HG03432 (cell line): ENCODE measurements around the gene RBBP8NL.

ENCODE experiments used
- ATAC-seq: cut with Tn5 transposase; IDR thresholded peaks from one replicate; pipeline ENCODE4 v1.9.1; 2021; ENCODE audit warnings: mild to moderate bottlenecking, moderate library complexity; ENCODE audit not compliant: unreplicated experiment

Gene RBBP8NL

GRCh38 chr20:62393830-62394229, 33.5 kb downstream of the RBBP8NL start:
- no peak for ATAC-seq

DNA sequence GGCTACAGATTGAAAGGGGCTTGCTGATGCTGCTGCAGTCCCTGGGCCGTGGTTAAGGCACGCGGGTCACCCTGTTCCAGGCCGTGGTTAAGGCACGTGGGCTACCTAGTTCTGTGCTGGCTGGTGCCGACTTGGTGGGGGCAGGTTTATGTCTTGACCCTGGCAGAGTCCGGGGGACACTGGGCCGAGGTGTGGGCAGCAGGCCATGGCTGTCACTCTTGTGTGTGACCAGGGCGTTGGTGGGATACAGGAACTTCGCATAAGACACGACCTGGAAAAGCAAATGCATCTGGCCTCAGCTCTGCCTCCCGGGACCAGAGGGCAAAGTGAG, 34.0 kb downstream of the RBBP8NL start:
- no peak for ATAC-seq

- no peak for ATAC-seq
These were observed 34.6 kb downstream of the RBBP8NL start for GRCh38 chr20:62392621-62393334.

- no peak for ATAC-seq
These were observed 35.3 kb downstream of the RBBP8NL start for GRCh38 chr20:62392077-62392418.

GRCh38 chr20:62391165-62392076, 35.9 kb downstream of the RBBP8NL start:
- no peak for ATAC-seq

DNA sequence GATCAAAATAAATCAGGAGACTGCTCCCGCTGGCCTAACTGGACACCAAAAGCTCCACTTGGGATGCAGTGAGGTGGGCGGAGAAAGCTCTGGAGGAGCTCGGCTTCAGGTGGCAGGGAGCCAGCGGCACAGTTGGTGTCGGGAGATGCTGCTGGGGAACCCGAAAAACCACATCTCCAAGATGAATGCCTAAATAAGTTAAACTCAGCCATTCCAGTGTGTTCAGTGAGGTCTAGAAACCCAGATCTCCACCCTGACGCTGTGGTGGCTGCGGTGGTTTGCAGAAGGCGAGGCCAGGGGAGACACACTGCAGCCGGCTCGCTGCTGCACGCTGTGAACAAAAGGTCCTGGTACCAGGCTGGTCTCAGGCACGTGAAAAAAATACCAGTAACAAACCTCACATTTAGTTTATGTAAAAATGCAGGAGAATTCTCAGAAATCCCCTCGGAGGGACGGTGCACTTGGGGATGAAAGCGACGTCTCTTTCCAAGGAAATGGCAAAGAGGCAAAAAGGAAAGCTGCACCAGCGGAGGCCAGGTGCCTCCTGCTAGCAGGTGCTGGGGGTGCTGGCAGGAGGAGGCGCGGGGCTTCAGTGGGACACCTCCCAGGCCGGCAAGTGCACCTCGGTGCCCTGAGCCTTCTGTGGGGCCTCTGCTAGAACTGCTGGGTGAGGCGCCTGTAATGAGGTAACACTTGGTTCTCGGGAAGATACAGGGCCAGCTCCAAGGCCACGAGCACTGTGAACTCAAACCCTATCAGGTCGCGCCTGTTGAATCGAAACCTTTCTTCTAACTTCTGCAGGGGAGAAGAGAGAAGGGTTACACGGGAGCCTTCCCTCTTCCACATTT, 36.8 kb downstream of the RBBP8NL start:
- ATAC-seq = no peak

GRCh38 chr20:62389601-62390087, 37.7 kb downstream of the RBBP8NL start:
- no peak for ATAC-seq

- no peak for ATAC-seq
These were observed 38.3 kb downstream of the RBBP8NL start for GRCh38 chr20:62388839-62389600.

DNA sequence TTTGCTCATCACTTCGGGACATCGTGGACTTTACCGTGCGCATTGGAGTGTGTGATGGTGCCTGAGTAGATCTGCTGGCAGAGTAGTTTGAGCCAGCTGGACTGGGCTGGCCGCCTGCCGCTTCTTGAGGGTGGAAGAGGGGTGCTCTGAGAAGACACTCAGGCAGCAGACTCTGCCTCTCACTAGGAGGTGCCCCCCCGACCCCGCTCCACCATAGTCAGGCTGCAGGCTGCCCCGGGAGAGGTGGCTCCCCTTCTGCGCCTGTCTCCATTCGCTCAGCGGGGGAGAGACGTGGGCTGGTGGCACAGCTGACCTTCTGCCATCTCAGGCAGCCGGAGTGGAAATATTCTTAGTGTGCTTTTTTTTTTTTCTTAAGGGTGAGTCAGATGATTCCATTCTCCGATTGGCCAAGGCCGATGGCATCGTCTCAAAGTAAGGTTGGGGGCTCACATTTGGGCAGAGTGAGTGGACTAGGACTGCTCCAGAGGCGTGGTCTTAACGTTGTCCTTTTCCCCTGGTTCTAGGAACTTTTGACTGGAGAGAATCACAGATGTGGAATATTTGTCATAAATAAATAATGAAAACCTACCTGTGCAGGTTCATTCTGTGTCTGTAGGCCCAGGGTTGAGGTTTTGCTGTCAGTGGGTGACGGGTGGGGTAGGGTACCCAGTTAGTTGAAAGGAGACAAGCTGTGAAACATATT, 39.3 kb downstream of the RBBP8NL start:
- no peak for ATAC-seq

- no peak for ATAC-seq
These were observed 40.0 kb downstream of the RBBP8NL start for GRCh38 chr20:62387219-62387913.

DNA sequence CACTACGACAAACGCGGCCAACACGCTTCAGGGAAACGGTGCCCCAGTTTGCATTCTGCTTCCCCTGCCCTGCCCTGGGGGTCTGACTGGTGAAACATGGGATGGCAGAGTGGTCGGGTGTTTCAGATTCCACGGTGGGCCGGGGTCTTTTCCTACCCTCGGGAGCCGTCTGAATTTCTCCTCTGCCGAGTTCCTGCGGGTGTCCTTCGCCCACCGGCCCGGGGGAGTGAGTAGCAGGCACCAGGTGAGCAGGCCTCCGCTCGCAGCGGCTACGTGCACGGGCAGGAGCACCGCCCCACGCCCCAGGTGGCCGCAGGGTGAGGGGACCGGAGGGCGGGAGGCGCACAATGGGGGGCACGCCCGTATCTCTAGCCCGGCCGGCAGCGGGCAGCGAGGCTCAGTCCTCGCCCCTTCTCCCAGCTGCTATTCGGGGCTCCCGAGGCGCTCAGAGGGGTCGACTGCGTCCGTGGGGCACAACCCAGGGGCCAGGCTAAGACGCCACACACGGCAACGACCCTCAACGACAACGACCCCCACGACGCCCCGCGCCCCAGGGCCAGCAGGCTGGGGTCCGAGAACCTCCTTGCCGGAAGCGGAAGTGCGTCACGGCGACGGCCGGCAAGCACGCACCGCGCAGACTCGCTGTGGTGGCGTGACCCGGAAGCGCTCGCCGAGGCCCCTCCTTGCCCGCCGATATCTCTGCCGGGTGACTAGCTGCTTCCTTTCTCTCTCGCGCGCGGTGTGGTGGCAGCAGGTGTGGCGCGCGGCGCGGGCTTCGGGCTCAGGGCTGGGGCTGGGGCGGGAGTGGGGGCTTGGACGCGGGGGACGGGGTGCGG, 40.7 kb downstream of the RBBP8NL start, which contains the start of gene RPS21:
TSS of gene RPS21 (plus strand) at position 721 of the 836 bp plus-strand sequence. CDS start 236 bp downstream, outside the sequence.
- peak; percentile 87 for ATAC-seq

GRCh38 chr20:62382306-62383198, 44.8 kb downstream of the RBBP8NL start:
- peak; percentile 54 for ATAC-seq

DNA sequence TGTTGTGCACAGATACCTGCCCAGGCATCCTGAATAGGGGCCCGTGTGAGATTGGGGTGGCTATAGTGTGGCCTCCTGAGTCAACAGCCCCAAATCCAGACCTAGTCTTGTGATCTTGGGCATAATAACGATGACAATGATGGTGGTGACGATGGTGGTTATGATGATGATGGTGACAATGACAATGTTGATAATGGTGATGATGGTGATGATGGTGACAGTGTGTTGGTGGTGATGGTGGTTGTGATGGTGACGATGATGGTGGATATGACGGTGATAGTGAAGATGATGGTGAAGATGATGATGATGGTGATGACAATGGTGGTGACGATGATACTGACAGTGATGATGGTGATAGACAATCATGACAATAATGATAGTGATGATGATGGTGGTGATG, 45.5 kb downstream of the RBBP8NL start:
- no peak for ATAC-seq

- no peak for ATAC-seq
These were observed 46.0 kb downstream of the RBBP8NL start for GRCh38 chr20:62381202-62381797.

DNA sequence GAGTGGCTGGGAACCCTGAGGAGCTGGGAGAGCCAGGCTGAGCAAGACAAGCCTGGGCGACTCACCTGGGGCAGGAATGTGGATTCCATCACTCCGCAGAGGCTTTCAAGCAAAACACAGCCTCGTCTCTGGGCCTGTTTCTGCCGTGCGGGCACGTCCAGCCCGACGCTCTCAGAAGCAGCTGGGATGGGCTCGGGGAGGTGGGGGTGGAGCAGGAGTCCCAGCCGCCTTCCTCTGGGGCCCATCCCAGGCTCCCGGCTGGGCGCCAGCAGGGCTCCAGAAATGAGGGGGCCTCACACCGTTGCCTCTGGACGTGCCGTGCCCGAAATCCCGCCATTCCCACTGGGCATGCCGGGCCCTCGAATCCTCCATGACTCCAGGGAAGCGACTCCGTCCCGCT, 49.1 kb downstream of the RBBP8NL start:
- ATAC-seq = no peak

DNA sequence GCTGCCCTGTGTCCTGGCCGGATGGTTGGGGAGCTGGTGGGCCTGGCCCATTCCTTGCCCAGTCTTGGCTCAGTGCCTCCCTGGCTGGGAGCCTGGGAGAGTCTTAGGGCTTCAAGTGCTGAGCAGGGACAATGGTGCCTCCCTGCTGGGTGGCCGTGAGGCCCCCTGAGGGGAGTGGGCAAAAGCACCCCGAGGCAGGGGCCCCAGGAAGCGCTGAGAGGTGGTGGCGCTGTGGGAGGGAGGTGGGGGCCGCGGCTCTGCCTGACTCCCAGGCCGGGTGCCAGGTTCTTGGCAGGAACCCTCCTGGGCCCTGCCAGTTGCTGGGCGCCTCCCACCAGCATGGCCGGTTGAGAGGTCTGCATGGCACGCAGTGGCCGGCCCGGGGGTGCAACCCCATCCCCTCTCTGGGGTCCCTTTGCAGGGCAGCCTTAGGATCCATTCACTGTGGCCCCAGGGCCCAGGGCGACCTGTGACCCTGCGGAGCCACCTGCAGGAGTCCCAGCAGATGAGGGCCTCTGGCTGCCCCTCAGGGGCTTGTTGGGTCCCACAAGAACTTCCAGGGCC, 49.6 kb downstream of the RBBP8NL start:
- no peak for ATAC-seq

DNA sequence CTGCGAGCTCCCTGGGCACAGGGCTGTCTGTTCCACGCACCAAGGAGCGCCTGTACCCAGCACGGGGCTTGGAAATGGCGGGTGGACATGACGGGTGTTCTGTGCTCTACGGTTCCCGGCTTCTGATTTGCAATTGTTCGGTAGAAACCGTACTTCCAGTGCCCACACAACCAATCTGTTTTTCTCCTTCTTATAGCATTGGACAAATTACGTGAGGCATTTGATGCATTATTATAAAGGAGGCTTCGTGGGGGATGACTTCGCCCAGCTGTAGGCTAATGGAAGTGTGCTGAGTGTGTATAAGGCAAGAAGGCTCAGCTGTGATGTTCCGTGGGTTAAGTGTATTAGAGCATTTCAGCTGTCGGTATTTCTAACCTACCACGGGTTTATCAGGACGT, 50.3 kb downstream of the RBBP8NL start:
- no peak for ATAC-seq
